ENCODE measurements around the gene LLCFC1.

The LLCFC1 gene

GRCh38 chr7:142939226-142939910 is at the start of gene LLCFC1:
Gene LLCFC1 (plus strand): TSS chr7:142939484. CDS start chr7:142939622, 138 bp downstream.
- DNase-seq, result no peak

- no peak for DNase-seq
Measured at GRCh38 chr7:142889816-142890215, 49.5 kb upstream of the LLCFC1 start.

- DNase-seq, result no peak
Measured at GRCh38 chr7:142890874-142891485, 48.3 kb upstream of the LLCFC1 start.

- no peak for DNase-seq
Measured at GRCh38 chr7:142891490-142892082, 47.7 kb upstream of the LLCFC1 start.

DNA sequence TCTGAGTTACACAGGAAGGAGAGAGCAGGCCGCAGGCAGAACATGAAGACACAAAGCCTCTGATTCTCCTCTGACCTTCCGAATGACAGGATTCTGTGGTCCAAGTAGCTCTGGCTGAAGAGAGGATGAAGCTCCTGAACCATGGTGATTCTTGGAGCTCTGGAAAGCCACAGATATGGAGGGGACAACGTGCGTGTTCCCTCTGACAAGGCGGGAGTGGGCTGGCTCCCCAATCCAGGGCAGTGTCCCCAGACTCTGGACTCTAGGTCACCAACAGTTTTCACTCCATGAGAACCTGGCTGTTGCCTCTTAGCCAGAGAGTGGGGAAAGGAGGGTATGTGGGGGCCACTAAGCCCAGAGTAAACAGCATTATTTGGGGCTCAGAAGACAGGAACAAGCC is 46.3 kb upstream of the LLCFC1 start:
- DNase-seq, result no peak

- no peak for DNase-seq
Measured at GRCh38 chr7:142894112-142894984, 44.9 kb upstream of the LLCFC1 start.

- DNase-seq, result no peak
Measured at GRCh38 chr7:142894985-142895593, 44.2 kb upstream of the LLCFC1 start.

DNA sequence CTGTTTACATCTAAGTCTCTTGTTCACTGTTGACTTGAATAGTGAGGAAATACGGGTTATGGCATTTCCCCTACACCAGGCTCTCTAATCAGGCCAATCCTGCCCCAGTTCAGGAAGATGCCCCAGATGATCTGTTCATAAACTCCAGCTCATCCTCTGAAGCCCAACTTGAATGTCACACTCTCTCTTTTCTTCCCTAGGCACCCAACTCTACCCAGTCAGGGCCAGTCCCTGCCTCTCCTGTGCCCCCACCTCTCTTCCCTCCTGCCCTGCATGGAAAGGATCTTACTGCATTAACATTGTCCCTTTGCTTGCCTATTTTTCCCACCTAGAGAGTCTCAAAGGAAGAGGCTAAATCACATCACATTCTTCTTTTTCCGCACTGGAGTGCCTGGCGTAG is 43.1 kb upstream of the LLCFC1 start:
- no peak for DNase-seq

GRCh38 chr7:142896741-142897379 is 42.4 kb upstream of the LLCFC1 start:
- DNase-seq, result no peak

- no peak for DNase-seq
Measured at GRCh38 chr7:142897691-142898090, 41.6 kb upstream of the LLCFC1 start.

GRCh38 chr7:142898377-142899170 is 40.7 kb upstream of the LLCFC1 start:
- DNase-seq, result no peak

DNA sequence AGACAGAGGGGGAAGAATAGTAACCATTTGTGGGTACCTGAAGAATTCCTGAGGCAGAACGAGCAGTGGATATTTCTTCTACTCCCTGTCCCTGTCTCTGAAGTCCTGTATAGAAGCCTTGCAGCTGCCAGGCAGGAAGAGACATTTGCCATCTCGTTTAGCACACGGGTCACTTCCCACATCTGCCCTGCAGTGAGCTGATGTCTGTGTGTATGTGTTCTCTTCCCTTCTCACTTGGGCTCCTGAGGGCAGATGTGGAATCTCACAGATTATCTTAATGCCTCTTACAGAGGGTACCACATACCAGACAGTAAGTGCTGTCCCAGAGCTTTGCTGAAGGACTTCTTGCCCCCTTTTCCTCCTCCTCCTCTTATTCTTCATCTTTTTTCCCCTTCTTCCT is 39.6 kb upstream of the LLCFC1 start:
- no peak for DNase-seq

DNA sequence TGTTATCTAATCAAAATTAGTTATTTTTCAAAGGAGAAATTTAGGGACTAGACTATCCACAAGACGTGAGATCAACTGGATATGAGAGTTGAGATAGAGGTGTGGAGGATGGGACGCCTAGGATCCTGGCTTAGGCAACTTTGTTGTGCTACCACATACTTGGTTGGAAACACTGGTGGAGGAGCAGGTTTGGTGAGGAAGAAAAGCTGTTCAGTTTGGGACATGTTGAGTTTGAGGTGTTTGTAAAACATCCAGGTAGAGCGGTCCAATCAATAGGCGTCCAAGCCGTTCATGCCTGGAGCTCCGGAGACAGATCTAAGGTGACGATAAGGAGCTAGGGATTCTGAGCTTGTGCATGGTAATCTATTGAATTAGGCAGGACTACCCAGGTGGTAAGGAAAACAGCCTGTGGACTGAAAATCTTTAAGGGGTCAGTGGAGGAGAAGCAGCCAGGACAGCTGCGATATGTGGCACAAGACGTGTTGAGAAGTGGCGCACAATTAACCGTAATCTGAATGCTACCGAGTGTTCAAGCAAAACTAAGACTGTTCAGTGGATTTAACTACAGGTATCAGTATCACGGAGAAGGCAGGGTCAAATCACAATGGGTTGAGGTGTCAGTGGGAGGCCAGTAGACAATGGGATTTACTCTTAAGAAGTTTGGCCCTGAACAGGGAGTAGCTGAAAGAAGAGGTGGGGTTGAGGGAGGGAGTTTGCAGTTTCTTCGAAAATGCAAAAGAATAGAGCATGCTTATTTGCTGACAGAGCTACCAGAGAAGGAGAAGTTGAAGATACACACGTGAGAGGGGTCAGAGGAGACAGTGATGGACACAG is 37.6 kb upstream of the LLCFC1 start:
- DNase-seq, result no peak

DNA sequence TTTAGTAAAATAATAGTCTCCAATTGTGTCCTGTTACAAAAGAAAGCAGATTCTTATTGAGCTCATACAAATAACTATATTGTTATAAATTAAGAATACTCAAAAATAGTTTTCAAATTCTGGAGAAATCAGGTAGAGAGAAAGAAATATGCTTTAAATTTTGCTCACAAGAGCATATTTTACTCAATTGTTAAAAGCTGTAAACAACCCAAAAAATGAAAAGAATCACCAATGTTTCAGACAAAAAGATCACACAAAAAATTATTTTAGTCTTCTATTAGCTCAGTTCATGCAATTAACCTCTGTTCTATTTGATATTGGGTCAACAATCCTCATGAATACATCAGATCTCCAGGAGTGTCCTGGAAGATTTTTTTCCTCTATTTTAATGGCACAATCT is 35.2 kb upstream of the LLCFC1 start:
- DNase-seq, result no peak

- no peak for DNase-seq
Measured at GRCh38 chr7:142905759-142906158, 33.5 kb upstream of the LLCFC1 start.

DNA sequence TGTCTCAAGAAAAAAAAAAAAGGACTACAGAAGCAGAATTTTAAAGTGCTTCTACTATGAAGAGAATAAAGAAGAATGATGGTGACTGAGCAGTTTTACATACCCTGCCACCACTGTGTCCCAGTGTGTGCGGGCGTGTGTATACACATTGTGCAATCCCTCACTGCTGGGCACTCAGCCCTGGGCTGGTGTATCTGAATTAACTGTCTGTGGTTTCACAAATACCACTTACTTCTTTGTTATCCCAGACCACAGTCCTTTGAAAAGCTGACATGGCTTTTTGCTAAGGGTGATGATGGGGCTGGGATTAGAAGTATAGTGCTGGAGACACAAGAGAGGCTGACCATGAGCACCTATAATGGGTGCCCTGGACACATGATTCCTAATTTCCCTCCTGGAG is 32.6 kb upstream of the LLCFC1 start:
- no peak for DNase-seq

DNA sequence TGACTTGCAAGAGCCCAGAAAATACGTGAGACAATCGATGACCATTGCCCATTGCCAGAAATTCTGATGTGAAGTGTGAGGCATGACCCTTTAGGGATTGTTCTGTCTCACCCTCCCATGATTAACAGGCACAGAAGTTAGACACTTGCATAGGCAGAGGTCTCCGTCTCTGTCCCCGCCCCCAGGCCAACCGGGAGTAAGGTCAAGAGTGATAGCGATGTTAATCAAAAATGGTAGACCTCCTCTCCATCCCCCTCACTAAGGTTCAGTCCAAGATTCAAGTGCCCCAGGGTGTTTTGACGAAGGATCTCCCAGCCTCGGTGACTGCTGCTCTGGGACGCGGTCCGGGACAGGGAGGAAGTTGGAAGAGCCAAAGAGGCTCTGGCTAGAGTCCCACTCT is 31.0 kb upstream of the LLCFC1 start:
- DNase-seq, result no peak

DNA sequence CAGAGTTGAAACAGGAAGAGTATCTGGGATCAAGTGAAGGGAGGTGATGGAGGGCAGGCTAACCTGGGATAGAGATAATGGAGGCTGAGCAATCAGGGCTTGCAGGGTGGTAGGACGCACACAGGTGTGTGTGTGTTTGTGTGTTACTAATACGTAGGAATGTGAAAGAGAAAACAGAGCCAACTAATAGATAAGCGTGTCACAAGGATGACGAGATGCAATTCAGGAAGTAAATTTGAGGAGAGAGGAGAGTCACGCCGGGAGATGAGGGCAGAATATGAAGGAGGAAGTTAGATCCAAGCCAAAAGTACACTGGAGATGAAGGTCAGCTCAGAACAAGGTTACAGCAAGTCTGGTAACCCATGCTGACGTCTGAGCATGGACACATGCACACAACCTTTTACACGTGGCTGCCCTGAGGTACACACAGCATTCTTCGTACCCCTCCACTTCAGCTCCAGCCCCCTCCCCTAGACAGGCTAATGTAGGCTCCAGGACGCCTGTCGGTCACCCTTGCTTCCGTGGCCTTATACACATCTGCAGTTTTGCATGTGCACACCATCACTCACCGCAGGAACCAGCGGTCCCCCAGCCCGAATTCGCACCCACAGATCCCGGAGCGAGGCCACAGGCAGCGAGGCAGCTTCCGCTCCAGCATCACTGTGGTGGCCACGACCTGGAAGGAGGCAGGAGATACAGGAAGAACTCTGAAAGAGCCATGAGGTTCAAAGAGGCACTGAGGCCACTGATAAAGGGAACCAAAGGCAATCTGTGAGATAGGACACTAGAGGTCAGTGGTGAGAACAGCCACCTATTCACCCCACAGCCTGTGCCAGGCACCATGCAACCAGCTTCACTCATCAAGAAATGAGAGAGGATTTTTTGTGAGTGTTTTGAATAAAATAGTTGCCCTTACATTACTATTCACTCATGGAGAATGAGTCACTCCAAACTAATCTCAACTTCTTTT is 30.1 kb upstream of the LLCFC1 start:
- DNase-seq, result no peak

DNA sequence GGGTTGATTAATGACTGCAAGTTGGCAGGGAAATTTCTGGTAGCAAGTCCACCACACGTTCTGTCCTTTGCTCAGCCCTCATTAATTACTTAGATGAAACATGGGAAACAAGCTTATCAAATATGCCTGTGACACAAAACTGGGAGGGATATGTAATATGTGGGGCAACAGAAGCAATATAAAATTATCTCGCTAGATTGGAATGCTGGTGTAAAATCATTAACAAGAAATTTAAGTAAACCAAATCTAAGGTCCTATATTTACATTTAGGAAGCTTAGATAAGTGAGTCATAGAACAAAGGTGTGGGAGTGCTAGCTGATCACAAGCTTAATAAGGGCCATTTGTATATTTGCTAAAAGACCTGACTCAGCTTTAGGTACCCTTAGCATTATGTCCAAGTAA is 29.3 kb upstream of the LLCFC1 start:
- DNase-seq, result no peak

DNA sequence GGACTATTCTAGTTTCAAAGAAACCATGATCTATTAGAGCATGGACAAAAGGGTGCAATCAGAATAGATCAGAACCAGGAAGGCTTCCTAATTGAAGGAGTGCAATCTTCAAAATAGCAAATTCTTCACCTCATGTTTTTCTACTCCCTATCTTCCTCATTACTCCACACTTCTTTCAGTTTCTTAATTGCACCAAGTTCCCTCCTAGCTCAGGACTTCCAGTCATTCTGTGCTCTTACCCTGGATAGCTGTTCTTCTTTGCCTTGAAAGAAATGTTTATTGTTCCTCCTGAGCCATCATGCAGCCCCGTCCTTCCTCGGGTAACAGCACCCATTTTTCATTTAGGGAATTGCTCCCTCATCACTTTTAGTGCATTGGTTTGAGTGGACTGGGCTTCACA is 28.8 kb upstream of the LLCFC1 start:
- no peak for DNase-seq
